Brain microvascular endothelial cell (primary cell): Measurements from ENCODE around the gene SLC43A3.
"Not testable (repeated sequence)": the region's sequence is repeated elsewhere in the genome, so short reads cannot be mapped to it uniquely, and the experiment has no call there.

Experiments
- DNase-seq: peaks from one replicate; pipeline ENCODE4 v3.0.0-alpha.2; 2020
- H3K27ac ChIP-seq: fragments of 250-450 bp; sonication (Bioruptor Pico); 2 replicates; pipeline ENCODE4 v1.5.1; 2020; ENCODE audit warnings: mild to moderate bottlenecking, moderate library complexity
- H3K27me3 ChIP-seq: fragments of 250-450 bp; sonication (Bioruptor Pico); replicated peaks from 2 replicates; pipeline ENCODE4 v1.5.1; 2020; ENCODE audit warnings: mild to moderate bottlenecking
- H3K36me3 ChIP-seq: fragments of 250-450 bp; sonication (Bioruptor Pico); replicated peaks from 2 replicates; pipeline ENCODE4 v1.5.1; 2020; ENCODE audit warnings: mild to moderate bottlenecking
- H3K4me3 ChIP-seq: 2 replicates; pipeline ENCODE4 v1.5.1; 2011; ENCODE audit warnings: low read depth, mild to moderate bottlenecking, control low read depth, low read length, moderate library complexity
- CTCF ChIP-seq: IDR thresholded peaks from 2 replicates; pipeline ENCODE4 v1.5.1; 2011; ENCODE audit warnings: low read depth, mild to moderate bottlenecking, moderate library complexity, low read length, control low read depth, inconsistent platforms; ENCODE audit errors: missing control alignments
- in situ Hi-C: cut with HindIII; loops from 2 replicates; pipeline ENCODE4 v1.10.0; 2017; ENCODE audit warnings: low sequenced_read_pairs, low pct_ligation_motif_present

Gene SLC43A3

GRCh38 chr11:57368106-57368844, 58.6 kb downstream of the SLC43A3 start:
- no peak overlapping the region for H3K4me3 ChIP-seq
- no peak for TF ChIP-seq CTCF
- in situ Hi-C loops, result no loop called here
- H3K36me3 ChIP-seq, result no peaks in the 10 kb centered on the region
- no peak for DNase-seq
- no peak overlapping the region for H3K27ac ChIP-seq
- no peaks in the 10 kb centered on the region for H3K27me3 ChIP-seq

- H3K27ac ChIP-seq, result no peak overlapping the region
- H3K36me3 ChIP-seq, result no peaks in the 10 kb centered on the region
- in situ Hi-C loops, result no loop called here
- no peak overlapping the region for H3K4me3 ChIP-seq
- DNase-seq, result no peak
- H3K27me3 ChIP-seq, result no peaks in the 10 kb centered on the region
- no peak for TF ChIP-seq CTCF
These were observed 61.9 kb downstream of the SLC43A3 start for GRCh38 chr11:57364851-57365660.

GRCh38 chr11:57363131-57364080, 63.5 kb downstream of the SLC43A3 start:
- H3K27ac ChIP-seq, result no peak overlapping the region
- no peak for TF ChIP-seq CTCF
- H3K4me3 ChIP-seq, result no peak overlapping the region
- no peak for DNase-seq
- H3K36me3 ChIP-seq, result no peaks in the 10 kb centered on the region
- H3K27me3 ChIP-seq, result no peaks in the 10 kb centered on the region
- in situ Hi-C loops, result no loop called here

- no peak overlapping the region for H3K4me3 ChIP-seq
- no peak for DNase-seq
- TF ChIP-seq CTCF, result no peak
- no peak overlapping the region for H3K27ac ChIP-seq
- in situ Hi-C loops, result no loop called here
- H3K36me3 ChIP-seq, result no peaks in the 10 kb centered on the region
- no peaks in the 10 kb centered on the region for H3K27me3 ChIP-seq
These were observed 65.0 kb downstream of the SLC43A3 start for GRCh38 chr11:57361926-57362325.

- H3K27me3 ChIP-seq, H3K27ac ChIP-seq, in situ Hi-C loops, H3K36me3 ChIP-seq, DNase-seq, H3K4me3 ChIP-seq: not testable (repeated sequence)
These were observed 65.5 kb downstream of the SLC43A3 start for GRCh38 chr11:57361420-57361819.
